HPDE6-E6E7 (cell line): ENCODE data around the gene FGF5.
"Not testable (repeated sequence)": the region's sequence is repeated elsewhere in the genome, so short reads cannot be mapped to it uniquely, and the experiment has no call there.

Experiments used
- DNase-seq: peaks from one replicate; pipeline ENCODE4 v3.0.0; 2011; ENCODE audit warnings: missing footprints; ENCODE audit errors: extremely low spot score

Gene FGF5

DNA sequence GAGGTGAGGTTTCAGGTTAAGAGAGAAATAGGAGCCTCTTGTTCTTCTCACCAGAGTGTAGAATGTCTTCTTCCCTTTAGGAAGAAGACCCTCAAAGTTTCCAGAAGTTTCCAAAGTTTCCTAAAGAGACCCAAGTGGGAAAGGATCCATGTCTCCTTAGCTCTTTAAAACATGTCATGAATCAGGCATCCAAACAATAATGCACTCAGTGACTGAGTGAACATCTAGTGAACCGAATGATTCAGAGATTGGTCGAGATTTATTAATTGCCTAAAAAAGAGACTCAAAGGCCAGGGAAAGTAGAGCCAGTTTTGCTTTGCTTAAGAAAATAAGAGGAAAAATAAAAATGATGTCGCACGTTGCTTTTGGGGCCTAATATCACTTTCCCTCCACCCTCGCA is 29.4 kb downstream of the FGF5 start:
- no peak for DNase-seq

DNA sequence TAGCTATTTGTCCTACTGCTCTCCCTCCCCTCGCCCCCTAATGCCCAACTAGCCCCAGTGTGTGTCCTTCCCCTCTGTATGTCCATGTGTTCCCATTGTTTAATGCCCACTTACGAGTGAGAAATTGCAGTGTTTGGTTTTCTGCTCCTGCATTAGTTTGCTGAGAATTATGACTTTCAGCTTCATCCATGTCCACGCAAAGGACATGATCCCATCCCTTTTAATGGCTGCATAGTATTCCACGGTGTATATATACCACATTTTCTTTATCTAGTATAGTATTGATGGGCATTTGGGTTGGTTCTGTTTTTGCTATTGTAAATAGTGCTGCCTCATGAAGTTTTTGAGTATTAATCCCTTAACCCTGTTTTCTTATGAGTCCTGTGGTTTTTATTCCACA is 35.4 kb downstream of the FGF5 start:
- DNase-seq = no peak

DNA sequence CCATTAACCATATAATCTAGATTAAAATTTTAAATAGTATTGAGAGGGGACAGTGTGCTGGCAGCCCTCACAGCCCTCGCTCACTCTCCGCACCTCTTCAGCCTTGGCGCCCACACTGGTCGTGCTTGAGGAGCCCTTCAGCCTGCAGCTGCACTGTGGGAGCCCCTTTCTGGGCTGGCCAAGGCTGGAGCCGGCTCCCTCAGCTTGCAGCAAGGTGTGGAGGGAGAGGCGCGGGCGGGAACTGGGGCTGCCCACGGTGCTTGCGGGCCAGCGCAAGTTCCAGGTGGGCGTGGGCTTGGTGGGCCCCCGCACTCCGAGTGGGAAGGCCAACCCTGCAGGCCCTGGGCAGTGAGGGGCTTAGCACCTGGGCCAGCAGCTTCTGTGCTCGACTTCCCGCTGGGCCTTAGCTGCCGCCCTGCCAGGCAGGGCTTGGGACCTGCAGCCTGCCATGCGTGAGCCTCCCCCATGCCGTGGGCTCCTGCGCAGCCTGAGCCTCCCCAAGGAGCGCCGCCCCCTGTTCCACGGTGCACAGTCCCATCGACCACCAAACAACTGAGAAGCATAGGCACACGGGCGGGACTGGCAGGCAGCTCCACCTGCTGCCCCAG is 36.3 kb downstream of the FGF5 start:
- DNase-seq = no peak

DNA sequence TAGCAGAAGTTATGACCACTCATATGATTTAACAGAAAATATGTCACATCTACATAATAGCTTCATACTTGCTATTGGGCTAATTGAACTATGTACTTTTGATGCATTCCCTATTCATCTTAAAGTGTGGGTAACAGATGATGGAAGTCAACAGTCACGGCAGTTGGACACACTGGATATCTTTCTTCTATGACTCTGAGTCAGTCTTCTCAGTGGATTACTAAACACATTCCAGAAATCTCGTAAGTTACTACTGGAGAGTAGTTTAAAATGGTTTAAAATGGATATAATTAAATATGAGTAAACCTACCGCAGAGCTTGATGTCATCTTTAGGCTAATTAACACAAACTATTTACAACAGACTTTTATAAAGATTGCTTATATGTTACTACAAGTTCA is 39.0 kb downstream of the FGF5 start:
- DNase-seq = no peak

DNA sequence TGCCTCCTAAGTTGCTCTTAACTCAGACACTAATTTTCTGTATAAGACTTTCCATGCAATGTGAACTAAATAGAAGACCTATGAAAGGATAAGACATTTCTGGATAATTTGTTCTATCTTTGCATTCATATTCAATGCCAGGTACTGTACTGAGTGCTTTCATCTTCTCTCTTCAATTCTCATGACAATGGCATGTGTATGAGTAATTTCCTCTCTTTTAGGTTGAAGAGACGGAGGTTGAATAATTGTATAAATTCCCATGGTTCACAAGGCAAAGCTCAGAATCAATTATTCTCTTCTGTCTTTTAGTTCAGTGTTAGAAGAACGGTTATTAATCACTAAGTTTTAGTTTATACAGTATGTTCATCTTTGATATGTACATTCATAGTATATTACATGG is 39.8 kb downstream of the FGF5 start:
- DNase-seq = no peak

DNA sequence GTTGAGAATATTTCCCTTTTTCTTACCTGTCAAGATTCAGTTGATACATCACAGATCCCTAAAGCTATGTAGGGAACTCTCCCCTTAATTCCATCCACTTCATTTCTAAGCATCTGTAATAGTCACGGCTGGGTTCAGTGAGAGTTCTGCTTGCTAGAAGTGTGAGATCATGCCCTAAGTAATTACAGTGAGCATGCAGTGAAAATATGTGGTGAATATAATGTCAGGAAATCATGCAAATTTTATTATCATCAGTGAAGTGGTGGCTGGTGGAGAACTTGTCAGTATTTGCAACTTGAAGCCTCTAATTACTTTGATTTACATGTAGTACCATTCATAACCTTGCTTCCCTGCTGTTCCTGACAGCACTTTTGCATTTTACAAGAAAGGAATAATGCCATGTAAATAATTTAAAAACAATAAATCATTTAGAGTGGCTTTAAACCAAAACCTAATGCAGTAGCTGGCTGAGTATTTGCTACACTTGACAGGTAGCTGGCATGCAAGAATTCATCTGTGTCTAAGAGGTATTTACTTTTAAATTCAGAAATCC is 40.8 kb downstream of the FGF5 start:
- no peak for DNase-seq

DNA sequence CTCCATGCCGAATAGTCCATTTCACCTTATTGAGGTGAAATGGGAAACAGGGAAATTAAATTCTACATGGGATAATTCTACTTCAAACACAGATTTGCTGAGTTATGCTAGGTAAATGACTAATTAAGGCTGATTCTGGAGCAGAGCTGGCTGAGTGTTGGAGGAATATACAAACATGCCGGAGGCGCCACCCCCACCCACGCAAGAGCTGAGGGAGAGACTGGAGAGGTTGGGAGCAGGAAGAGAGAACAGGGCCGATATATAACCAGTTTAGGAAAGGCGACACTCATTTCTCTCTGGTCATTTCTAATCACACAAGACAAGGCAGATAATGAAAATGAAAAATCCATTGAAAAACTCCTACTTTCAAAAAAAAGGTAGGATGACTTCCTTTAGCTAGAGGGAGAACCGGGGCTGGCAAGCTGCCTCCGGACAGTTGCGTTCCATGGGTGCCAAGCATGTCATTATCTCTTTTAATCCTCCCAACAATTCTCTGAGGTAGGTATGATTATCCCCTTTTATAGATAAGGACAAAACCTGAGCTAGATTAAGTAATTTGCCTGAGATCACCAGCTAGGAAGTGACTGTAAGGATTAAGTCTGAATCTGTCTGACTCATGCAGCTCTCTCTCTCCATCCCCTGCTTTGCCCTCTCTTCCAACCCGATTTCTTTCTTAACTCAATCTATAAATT is 41.5 kb downstream of the FGF5 start:
- DNase-seq = peak; percentile 39

DNA sequence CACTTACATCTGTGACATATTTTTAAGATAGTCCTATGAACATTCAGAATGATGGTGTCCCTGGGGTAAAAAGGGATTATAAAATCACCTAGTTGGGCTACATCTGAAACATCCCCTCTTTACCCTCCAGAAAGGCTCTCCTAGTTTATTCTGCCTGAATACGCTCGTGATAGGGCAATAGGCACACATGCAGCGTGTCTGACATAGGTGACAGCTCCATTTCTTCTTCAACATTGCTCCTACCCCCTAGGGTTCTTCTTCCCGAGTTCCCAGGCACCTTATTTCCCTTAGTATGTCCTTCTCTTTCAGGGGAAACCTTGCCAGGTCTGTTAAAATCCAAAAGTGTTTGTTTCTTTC is 42.0 kb downstream of the FGF5 start:
- DNase-seq = no peak

DNA sequence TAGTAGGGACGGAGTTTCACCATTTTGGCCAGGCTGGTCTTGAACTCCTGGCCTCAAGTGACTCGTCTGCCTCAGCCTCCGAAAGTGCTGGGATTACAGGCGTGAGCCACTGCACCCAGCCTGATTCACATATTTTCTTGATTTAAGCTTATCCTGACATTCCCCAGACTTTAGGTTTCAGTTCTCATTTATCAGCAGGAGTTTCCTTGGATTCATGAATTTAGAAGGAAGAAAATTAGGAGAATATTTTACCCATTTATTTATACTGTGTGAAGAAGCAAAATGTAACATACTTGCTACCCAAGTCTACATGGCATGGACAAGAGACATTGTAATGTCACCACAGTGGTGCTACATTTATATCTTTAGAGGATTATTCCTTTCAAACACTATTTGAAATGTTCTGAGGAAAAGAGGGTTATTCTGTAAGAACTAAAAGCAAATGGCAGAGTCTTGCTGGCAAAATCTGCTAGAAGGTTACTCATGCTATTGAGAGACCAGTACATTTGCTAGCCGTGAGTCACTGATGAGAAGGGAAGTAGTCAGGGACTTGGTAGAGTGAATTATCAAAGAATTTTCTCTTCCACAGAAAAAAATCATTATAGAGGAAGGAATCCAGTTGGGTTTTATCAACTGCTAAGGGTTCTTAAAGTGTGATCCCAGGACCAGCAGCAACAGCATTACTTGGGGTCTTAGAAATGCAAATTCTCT is 43.0 kb downstream of the FGF5 start:
- peak; percentile 64 for DNase-seq

DNA sequence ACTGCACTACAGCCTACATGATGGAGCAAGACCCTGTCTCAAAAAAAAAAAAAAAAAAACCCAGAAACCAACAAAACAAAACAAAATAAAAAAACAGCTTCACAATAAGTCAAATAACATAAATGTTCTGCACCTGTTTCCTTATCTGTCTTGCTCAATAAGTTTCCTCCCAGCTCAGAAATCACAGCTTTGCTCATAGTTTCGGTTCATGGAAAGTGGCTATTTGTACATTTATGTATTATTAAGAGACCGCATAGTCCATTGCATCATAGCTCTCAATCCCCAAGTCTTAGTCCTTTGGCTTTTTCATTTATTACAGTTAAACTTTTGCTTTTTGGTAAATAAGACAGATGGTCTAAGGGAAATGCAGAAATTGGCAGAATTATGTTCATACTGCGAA is 44.7 kb downstream of the FGF5 start:
- DNase-seq = no peak

DNA sequence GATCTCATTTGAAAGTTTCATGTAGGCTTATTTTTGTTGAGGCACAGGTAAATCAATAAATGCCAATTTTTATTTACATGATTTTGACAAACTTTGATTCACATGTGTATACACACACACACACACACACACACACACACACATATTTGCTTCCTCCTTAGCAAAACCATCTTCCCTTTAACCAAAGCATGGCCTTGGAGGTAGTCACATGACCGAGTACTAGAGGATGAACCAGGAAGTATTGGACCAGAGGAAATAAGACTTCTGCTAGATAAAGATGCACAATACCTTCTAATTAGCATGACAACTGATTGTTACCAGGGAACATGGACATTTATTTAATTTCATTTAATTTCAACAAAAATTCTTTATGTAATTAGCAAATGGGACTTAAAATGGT is 45.7 kb downstream of the FGF5 start:
- no peak for DNase-seq

DNA sequence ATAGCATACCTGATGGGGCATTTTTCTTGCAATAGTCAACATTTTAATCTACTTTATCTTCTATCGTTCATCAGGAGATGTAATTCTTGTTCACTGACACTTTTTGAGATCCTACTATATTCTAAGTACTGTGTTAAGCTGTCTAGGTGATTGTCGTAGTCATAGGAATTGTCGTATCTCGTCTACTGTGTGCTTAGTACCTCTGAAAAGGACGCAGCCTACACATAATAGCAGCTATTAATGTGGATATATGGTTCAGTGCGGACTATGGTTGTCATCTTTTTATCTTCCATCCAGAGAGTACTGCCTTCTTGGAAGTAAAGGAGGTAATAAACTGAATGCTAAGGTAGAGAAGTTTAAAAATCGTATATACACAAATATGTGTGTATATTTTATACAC is 47.2 kb downstream of the FGF5 start:
- DNase-seq = no peak

DNA sequence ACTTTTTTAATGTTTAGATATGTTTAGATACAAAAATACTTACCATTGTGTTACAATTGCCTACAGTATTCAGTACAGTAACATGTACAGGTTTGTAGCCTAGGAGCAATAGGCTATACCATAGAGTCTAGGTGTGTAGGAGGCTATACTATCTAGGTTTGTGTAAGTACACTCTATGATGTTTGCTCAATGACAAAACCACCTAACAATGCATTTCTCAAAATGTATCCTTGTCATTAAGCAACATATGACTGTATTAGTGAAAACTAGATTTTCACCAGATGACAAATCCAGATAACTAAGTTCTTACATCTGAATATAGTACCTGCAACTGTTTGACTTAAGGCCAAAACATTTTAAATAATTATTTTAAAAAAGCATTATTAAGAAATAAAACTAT is 49.4 kb downstream of the FGF5 start:
- DNase-seq = not testable (repeated sequence)

DNA sequence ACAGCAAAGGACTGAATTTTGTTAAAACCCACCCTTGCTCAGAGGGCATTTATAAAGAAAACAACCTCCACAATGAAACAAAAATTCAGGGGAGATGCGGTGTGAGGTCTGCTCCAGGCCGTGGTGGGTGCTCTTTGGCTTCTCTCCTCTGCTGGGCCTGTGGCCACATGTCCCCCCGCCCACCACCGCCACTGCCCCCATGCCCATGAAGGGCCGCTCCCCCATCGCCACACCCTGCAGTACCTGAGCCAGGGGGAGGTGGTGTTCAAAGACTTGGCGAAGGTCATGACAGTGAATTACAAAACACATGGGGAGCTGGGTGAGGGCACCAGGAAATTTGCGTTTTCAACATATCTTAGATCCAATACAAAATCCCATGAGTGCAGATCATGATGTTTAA is 54.9 kb downstream of the FGF5 start:
- no peak for DNase-seq

DNA sequence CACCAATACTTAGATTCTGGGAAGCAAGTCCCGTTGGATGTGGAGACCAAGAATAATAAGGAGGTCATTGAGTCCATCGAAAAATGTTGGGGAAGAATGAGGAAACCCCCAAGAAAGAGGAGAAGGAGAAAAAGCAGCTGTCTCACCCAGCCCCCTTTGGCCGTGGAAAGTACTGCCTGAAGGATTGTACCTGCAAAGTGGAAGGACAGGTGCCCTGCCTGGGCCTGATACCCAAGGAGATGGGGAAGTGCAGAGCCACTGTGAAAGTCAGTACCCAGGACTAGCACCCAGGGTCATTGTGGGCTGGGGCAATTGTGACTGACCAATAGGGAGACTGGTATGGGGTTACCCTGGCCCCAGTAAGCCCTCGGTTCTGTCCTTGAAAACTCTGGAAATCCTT is 55.3 kb downstream of the FGF5 start:
- DNase-seq = no peak

DNA sequence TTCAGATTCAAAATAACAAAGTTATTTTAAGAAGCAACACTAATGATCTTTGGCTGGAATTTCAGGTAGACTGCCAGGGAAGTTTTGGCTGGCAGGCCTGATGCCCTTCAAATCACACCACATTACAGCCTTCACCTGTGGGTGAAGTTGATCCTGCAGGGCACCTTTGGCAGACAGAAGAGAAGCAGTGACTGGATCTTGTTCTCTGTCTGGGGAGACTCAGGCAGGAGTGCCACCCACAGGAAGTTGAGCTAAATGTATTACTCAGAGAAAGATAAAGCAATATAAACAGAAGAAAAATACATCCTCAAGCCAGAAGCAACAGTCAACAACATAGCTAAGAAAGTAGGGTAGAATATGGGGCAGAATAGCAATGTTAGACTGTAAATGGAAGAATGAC is 56.3 kb downstream of the FGF5 start:
- peak; percentile 65 for DNase-seq

DNA sequence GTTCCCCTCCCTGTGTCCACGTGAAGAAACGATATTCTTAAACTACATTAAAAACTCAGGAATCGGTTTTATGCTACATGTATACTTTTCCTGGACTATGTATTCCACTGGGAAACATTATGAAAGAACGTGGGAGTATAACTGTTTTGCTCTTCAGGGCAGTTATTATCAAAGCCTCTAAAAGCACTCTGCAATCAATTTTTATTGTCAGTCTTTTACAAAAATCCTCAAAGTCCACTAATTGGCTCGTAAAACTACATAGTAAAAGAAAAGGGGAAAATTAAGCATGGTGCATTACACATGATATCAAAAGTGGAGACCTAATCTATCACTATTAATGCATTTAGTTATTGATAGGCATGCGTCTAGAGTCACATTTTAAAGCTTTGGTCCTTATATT is 57.7 kb downstream of the FGF5 start:
- no peak for DNase-seq

DNA sequence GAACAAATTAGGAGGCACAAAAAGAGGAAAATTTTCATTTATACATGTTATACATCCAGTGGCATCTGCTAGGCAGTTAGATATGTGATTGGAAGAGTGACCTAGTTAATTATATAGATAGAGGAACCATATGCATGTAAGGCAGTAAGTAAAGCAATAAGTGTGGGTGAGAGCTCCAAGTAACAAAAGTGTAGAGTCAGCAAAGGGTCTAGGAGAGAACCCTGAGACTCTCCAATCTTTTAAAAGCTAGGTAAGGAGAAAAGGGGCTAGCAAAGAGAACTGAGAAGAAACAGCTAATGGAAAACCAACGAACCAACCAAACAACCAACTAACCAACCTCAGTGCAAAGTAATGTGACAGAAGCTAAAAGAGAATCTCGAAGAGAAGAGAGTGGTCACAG is 65.2 kb downstream of the FGF5 start:
- no peak for DNase-seq

DNA sequence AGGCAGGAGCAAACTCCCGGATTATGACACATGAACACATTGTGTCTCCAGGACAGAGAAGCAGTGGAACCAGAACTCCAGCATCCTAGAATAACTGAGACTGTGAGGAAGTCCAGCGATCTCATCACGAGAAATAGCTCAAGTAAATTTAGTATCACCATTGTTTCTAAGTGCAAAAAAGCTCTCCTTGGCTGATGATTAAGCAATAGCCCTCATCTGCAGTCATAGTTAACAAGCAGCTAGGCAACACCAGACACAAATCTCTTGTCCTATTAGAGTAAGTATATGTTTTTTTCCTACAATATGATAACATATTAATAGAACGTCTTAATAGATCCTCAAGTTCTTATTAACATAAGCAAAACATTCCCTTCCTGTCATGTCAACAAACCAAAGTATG is 66.7 kb downstream of the FGF5 start:
- no peak for DNase-seq

DNA sequence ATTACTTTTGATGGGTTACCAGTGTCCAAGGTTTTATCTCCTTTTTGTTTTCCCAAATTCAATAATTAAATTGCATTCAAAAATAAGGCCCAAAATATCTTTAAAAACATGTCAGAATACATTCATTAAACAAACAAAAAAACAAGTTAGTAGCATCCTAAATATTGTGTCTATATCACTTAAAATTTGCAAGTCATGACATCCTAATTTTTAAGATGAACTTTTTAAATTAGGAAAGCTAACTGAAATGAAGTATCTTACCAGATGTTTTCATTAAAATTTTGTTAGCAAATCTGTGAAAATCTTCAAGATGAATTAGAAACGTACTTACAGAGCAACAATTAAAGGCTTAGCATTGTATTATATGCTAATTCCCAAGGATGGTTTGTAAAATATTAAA is 68.1 kb downstream of the FGF5 start:
- DNase-seq = no peak

DNA sequence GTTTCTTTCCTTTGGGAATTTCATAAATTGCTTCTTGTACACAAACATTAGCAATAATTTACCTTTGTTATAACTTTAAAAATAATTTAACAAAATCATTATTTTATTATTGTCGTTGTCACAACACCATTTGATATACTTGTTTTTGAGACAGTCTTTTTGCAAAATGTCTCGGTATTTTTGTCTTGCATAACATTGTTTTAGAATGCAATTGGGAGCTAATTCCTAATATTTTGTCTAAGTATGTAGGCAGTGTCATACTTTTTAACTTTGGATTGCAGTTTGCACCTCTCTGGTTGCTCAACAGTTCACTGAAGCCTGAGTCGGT is 68.7 kb downstream of the FGF5 start:
- no peak for DNase-seq

DNA sequence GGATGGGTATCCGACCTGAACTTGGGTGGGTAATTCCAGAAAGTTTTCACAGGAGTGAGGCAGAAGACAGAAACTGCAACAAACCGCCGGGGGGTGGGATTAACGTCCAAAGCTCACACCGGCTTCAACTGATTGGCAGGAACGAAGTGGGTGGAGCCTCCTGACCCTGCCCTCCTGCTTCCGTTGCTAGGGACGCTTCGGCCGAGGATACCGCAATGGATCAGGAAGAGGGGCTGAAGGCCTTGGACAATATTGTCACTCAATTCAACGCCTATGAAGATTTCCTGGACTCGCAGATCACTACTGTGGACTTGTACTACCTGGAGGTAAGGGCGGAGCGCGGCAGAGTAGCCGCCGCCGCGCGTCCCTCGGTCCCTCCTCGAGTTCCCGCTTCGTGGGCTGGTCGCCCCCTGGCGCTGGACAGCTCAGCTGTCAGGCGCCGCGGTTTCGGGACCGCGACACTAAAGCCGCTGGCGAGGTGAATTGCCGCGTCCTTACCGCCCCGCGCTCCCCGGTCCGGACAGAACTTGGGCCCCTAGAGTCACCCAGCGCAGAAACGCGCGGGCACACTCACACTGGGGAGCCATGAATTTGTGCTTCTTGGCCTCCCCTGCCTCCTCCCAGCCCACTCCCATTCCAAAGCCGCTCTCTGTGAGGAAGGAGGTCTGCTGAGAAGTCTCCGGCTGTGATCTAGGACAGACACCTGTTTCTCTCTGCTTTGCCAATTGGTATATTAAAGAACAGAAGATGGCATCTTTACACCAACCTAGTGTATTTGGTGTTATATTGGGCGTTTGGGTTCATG is 69.3 kb downstream of the FGF5 start, which contains the start of gene CFAP299:
Gene CFAP299 (plus strand): TSS at position 177 of the 805 bp plus-strand sequence.
- DNase-seq = peak; percentile 89
